OCI-LY3 (cell line): ENCODE data around the gene CTAG1B.

Source experiments
- EZH2phosphoT487 ChIP-seq: fragments of 200-600 bp; shearing (Covaris generic); IDR thresholded peaks from 2 replicates; pipeline ENCODE4 v1.6.1; 2018; ENCODE audit warnings: antibody characterized with exemption, mixed run types, low read depth
- TF ChIP-seq, protein P1 (sequence below): fragments of 200-600, 300-600 bp; sonication (generic); IDR thresholded peaks from 2 replicates; pipeline ENCODE4 v1.5.1; 2014; ENCODE audit warnings: antibody characterized with exemption, low read length, low read depth

DNA sequence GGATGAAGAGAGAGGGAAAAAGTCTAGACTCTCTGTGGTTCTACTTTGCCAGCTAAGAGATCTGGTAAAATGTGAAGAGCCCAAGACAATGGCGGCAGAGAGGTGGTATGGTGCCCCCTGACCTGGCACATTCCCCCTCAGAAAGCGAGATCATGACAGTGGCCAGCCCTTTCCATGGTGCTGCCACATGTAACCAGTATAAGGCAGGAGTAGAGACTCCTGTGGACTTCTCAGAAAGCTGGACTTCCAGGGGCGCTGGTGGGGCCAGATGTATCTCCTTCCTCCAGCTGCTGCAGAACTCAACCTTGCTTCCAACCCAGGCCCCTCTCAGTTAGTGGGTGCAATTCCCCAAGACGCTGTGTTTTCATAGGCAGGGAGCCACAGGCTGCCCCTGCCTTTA lies 24.6 kb downstream of the CTAG1B start:
- TF ChIP-seq EZH2phosphoT487, result no peak
- TF ChIP-seq, protein P1, sequence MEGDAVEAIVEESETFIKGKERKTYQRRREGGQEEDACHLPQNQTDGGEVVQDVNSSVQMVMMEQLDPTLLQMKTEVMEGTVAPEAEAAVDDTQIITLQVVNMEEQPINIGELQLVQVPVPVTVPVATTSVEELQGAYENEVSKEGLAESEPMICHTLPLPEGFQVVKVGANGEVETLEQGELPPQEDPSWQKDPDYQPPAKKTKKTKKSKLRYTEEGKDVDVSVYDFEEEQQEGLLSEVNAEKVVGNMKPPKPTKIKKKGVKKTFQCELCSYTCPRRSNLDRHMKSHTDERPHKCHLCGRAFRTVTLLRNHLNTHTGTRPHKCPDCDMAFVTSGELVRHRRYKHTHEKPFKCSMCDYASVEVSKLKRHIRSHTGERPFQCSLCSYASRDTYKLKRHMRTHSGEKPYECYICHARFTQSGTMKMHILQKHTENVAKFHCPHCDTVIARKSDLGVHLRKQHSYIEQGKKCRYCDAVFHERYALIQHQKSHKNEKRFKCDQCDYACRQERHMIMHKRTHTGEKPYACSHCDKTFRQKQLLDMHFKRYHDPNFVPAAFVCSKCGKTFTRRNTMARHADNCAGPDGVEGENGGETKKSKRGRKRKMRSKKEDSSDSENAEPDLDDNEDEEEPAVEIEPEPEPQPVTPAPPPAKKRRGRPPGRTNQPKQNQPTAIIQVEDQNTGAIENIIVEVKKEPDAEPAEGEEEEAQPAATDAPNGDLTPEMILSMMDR, result no peak
